GM12872 (cell line): ENCODE data around the gene BPIFA2.

Source experiments
- TF ChIP-seq, protein P1 (sequence below): IDR thresholded peaks from 3 replicates; pipeline ENCODE4 v1.5.1; 2011; ENCODE audit warnings: low read depth, mild to moderate bottlenecking, low read length, moderate library complexity; ENCODE audit not compliant: insufficient read depth

Gene BPIFA2

DNA sequence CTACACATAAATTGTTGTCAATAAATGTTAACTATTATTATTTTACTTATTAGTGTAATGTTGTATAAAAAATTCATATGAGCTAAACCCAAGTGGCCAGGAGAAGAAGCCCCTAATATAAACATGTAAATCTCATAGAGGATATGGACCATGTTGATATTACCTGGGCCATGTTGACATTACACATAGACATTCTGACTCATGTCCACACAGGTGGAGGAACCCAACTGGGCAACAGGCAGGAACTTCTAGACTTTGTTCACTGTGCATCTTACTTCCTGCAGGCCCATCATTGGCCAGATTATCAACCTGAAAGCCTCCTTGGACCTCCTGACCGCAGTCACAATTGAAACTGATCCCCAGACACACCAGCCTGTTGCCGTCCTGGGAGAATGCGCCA, 7.2 kb downstream of the BPIFA2 start:
- TF ChIP-seq, protein P1, sequence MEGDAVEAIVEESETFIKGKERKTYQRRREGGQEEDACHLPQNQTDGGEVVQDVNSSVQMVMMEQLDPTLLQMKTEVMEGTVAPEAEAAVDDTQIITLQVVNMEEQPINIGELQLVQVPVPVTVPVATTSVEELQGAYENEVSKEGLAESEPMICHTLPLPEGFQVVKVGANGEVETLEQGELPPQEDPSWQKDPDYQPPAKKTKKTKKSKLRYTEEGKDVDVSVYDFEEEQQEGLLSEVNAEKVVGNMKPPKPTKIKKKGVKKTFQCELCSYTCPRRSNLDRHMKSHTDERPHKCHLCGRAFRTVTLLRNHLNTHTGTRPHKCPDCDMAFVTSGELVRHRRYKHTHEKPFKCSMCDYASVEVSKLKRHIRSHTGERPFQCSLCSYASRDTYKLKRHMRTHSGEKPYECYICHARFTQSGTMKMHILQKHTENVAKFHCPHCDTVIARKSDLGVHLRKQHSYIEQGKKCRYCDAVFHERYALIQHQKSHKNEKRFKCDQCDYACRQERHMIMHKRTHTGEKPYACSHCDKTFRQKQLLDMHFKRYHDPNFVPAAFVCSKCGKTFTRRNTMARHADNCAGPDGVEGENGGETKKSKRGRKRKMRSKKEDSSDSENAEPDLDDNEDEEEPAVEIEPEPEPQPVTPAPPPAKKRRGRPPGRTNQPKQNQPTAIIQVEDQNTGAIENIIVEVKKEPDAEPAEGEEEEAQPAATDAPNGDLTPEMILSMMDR = no peak

DNA sequence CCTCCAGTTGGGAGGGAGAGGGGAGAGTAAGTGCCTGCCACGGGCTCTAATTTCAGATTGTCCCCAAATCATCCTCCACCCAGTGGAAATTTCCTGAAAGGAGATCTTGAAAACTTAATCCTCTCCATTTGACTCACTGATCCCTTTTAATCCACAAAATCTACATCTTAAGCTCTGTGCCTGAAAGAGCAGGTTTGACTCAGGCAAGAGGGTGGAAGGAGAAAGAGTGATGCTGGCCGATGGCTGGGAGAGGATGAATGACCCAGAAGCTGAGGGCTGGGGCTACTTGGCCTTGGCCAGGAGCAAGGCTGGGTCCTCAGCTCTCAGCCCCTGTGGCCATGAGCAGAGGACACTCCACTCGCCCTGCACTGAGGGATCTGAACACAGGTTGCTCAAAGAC, 8.1 kb downstream of the BPIFA2 start:
- TF ChIP-seq, protein P1 = no peak

DNA sequence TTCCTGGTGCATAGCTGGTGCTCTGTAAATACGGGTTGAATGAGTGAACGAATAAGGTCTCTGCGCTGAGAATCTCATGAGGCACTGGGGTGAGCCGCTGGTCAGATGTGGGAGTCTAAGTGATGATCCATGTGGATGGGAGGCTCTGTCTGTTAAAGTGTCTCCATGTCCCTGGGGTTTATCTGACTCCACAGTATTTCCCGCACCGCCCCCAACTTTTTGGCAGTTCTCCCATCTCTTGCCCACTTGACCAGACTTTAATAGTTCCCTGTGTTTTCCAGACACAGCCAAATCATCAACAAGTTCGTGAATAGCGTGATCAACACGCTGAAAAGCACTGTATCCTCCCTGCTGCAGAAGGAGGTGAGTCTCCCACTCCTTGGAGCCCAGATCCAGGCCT, 9.9 kb downstream of the BPIFA2 start:
- TF ChIP-seq, protein P1 = no peak

DNA sequence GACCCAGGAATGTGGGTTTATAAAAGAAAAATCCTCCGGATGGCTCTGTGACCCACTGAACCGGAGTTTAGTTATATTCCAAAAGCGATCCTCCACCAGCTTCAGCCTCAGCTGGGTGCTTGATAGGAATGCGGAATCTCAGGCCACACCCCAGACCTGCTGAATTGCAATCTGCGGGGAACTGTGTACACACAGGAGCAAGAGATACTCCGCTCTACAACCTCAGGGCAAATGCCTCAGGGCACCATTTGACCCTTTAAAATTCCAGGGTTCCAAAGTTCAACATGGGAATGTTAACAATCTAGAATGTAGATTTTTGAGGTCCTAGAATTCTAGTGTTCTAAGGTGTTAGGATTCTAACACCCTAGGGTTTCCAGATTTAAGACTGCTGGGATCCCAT, 10.8 kb downstream of the BPIFA2 start:
- TF ChIP-seq, protein P1 = no peak

DNA sequence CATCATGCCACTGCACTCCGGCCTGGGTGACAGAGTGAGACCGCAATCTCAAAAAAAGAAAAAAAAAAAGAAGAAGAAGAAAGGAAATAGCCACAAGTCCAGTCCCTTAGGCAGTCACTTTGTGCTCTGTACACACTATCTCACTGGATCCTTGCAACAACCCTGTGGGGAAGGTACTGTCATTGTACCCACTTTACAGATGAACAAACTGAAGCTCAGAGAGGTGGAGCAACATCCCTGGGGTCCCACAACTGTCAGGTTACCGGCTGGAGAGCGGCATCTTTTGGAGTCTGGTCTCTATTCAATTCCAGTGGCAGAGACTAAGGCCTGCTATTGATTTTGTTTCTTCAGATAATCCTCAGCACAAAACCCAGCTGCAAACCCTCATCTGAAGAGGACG, 12.2 kb downstream of the BPIFA2 start:
- TF ChIP-seq, protein P1 = no peak

DNA sequence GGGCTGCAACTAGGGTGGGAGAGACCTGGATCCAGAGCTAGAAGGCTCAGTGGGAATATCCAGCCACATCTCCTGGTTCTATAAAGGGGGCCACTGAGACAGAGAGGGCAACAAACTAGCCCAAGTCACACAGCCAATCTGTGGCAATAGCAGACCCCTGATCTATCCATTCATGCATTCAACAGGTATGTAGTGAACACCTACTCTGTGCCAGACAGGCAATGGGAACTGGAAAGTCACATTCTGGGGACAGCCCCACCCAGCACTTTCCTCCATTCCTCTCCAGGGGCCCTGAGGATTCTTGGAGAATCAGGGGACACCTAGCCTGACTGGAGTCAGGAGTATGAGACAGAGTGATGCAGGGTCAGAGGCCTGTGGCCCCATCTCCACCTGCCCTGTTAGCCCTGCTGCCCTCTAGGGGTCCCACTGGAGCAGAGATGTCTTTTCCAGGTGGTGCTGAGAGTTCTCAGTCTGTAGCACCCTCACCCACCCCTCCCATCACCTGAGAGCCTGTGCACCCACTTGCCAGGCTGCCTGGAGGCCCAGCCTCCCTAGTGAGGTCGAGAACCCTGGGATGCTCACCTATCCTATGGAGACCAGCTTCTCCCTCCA, 13.6 kb downstream of the BPIFA2 start:
- TF ChIP-seq, protein P1 = peak; percentile 31; the same call in 1 of the 3 replicates

DNA sequence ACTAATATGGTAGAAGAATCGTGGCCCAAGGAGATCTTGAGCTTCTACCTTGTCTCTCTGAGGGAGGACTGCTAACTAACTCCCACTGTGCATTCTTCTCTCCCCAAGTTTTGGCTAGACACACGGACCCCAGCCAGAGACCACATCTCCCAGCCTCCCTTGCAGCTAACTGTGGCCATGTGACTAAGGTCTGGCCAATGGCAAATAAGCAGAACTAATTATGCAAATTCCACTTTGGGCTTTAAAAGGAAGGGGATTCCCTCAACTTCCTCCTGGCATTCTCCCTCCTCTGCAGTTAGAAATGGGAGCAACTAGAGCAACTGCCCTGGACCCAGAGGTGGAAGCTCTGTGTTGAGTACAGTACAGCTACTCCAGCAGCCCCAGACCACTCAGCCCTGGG, 15.4 kb downstream of the BPIFA2 start:
- TF ChIP-seq, protein P1 = no peak
